GM12878 (cell line): ENCODE data around the gene KIRREL3.

Experiments
- EZH2 ChIP-seq: IDR thresholded peaks from 2 replicates; pipeline ENCODE4 v1.6.1; 2012; ENCODE audit warnings: low read depth, mild to moderate bottlenecking, control low read depth, inconsistent platforms, low read length, borderline replicate concordance; ENCODE audit not compliant: control insufficient read depth
- FOXM1 ChIP-seq: IDR thresholded peaks from 2 replicates; pipeline ENCODE4 v1.6.1; 2012; ENCODE audit warnings: low read depth, mild to moderate bottlenecking, inconsistent platforms, low read length, moderate library complexity
- NR2C1 ChIP-seq: fragments of 450-650 bp; IDR thresholded peaks from 2 replicates; pipeline ENCODE4 v1.6.1; 2017; ENCODE audit warnings: antibody characterized with exemption, mild to moderate bottlenecking, moderate library complexity
- ZNF384 ChIP-seq: IDR thresholded peaks from 2 replicates; pipeline ENCODE4 v1.6.1; 2012; ENCODE audit warnings: low read depth, mild to moderate bottlenecking, low read length, improper control_type of control experiment, borderline replicate concordance
- TF ChIP-seq, protein P1 (sequence below): fragments of 450-650 bp; formaldehyde crosslinking; IDR thresholded peaks from 2 replicates; pipeline ENCODE4 v1.5.0; 2022; ENCODE audit warnings: mild to moderate bottlenecking, missing genetic modification characterization
- TF ChIP-seq, protein P2 (sequence below): IDR thresholded peaks from 2 replicates; pipeline ENCODE4 v1.6.1; 2011; ENCODE audit warnings: mild to moderate bottlenecking, low read depth, low read length, moderate library complexity; ENCODE audit not compliant: insufficient replicate concordance
- TF ChIP-seq, protein P3 (sequence below), 3 experiments: IDR thresholded peaks in 2 of 3; conservative IDR thresholded peaks in 1 of 3; 2 replicates each; pipeline ENCODE4 v1.5.1; 2011; ENCODE audit warnings: low read depth in 3 of 3, low read length in 3 of 3, mild to moderate bottlenecking in 3 of 3, control low read depth in 2 of 3, moderate library complexity in 2 of 3, inconsistent platforms in 1 of 3, mixed read lengths in 1 of 3; ENCODE audit not compliant: control insufficient read depth in 2 of 3, insufficient read depth in 1 of 3; ENCODE audit errors: extremely low read depth in 1 of 3

DNA sequence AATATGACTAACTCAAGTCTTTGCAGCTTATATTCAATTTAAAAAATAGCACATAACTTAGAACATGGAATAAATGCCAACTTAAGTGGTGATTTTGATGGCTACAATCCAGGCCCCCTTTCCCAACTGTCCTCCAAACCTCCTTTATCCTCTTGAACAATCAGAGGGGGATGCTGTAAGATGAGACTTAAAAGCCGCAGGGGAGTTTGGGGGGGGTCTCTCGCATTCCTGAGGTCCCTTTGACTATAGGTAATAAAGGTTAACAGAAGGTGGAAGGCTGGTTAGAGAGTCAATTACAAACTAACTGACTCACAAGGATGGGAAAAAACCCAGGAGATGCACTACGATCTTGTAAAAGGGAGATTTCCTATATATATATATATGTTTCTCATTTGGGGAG, 101.8 kb downstream of the KIRREL3 start:
- no peak for TF ChIP-seq NR2C1
- TF ChIP-seq, protein P1, sequence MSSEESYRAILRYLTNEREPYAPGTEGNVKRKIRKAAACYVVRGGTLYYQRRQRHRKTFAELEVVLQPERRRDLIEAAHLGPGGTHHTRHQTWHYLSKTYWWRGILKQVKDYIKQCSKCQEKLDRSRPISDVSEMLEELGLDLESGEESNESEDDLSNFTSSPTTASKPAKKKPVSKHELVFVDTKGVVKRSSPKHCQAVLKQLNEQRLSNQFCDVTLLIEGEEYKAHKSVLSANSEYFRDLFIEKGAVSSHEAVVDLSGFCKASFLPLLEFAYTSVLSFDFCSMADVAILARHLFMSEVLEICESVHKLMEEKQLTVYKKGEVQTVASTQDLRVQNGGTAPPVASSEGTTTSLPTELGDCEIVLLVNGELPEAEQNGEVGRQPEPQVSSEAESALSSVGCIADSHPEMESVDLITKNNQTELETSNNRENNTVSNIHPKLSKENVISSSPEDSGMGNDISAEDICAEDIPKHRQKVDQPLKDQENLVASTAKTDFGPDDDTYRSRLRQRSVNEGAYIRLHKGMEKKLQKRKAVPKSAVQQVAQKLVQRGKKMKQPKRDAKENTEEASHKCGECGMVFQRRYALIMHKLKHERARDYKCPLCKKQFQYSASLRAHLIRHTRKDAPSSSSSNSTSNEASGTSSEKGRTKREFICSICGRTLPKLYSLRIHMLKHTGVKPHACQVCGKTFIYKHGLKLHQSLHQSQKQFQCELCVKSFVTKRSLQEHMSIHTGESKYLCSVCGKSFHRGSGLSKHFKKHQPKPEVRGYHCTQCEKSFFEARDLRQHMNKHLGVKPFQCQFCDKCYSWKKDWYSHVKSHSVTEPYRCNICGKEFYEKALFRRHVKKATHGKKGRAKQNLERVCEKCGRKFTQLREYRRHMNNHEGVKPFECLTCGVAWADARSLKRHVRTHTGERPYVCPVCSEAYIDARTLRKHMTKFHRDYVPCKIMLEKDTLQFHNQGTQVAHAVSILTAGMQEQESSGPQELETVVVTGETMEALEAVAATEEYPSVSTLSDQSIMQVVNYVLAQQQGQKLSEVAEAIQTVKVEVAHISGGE: no peak
- TF ChIP-seq, protein P2, sequence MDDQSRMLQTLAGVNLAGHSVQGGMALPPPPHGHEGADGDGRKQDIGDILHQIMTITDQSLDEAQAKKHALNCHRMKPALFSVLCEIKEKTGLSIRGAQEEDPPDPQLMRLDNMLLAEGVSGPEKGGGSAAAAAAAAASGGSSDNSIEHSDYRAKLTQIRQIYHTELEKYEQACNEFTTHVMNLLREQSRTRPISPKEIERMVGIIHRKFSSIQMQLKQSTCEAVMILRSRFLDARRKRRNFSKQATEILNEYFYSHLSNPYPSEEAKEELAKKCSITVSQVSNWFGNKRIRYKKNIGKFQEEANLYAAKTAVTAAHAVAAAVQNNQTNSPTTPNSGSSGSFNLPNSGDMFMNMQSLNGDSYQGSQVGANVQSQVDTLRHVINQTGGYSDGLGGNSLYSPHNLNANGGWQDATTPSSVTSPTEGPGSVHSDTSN: no peak
- no peak for TF ChIP-seq FOXM1
- TF ChIP-seq ZNF384: no peak
- no peak for TF ChIP-seq EZH2
- TF ChIP-seq, protein P3, sequence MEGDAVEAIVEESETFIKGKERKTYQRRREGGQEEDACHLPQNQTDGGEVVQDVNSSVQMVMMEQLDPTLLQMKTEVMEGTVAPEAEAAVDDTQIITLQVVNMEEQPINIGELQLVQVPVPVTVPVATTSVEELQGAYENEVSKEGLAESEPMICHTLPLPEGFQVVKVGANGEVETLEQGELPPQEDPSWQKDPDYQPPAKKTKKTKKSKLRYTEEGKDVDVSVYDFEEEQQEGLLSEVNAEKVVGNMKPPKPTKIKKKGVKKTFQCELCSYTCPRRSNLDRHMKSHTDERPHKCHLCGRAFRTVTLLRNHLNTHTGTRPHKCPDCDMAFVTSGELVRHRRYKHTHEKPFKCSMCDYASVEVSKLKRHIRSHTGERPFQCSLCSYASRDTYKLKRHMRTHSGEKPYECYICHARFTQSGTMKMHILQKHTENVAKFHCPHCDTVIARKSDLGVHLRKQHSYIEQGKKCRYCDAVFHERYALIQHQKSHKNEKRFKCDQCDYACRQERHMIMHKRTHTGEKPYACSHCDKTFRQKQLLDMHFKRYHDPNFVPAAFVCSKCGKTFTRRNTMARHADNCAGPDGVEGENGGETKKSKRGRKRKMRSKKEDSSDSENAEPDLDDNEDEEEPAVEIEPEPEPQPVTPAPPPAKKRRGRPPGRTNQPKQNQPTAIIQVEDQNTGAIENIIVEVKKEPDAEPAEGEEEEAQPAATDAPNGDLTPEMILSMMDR (IDR thresholded peaks at IDR 0.05 in 2 of 3, conservative IDR thresholded peaks at IDR 0.05 in 1 of 3; ENCODE audit: control insufficient read depth in 2 of 3, extremely low read depth in 1 of 3, insufficient read depth in 1 of 3, low read depth in 3 of 3, low read length in 3 of 3): no peak
